Astrocyte of the cerebellum (primary cell): Measurements from ENCODE around the gene NELFCD.

Source experiments
- DNase-seq: peaks from one replicate; pipeline ENCODE4 v3.0.0-alpha.2; 2011; ENCODE audit warnings: low read depth
- H3K4me3 ChIP-seq: 2 replicates; pipeline ENCODE4 v1.5.1; 2011; ENCODE audit warnings: mild to moderate bottlenecking, low read depth, low read length, moderate library complexity
- CTCF ChIP-seq: IDR thresholded peaks from 2 replicates; pipeline ENCODE4 v1.5.1; 2012; ENCODE audit warnings: low read length, low read depth, moderate library complexity, mild to moderate bottlenecking; ENCODE audit errors: missing control alignments
- in situ Hi-C: cut with HindIII; loops from 2 replicates; pipeline ENCODE4 v1.10.0; 2017; ENCODE audit warnings: low sequenced_read_pairs

Gene NELFCD

GRCh38 chr20:59023616-59024015 lies 42.6 kb downstream of the NELFCD start:
- no peak overlapping the region for H3K4me3 ChIP-seq
- DNase-seq = no peak
- in situ Hi-C loops = no loop called here
- TF ChIP-seq CTCF = no peak

- no peak for TF ChIP-seq CTCF
- H3K4me3 ChIP-seq = no peak overlapping the region
- in situ Hi-C loops = no loop called here
- DNase-seq = no peak
Observed at GRCh38 chr20:59024111-59024530, 43.1 kb downstream of the NELFCD start.

GRCh38 chr20:59025086-59025485 lies 44.0 kb downstream of the NELFCD start:
- TF ChIP-seq CTCF = no peak
- DNase-seq = no peak
- in situ Hi-C loops = no loop called here
- no peak overlapping the region for H3K4me3 ChIP-seq

- TF ChIP-seq CTCF = no peak
- H3K4me3 ChIP-seq = no peak overlapping the region
- in situ Hi-C loops = no loop called here
- no peak for DNase-seq
Observed at GRCh38 chr20:59025511-59025910, 44.5 kb downstream of the NELFCD start.

- no peak for DNase-seq
- TF ChIP-seq CTCF = no peak
- in situ Hi-C loops = no loop called here
- H3K4me3 ChIP-seq = peak overlapping the region; percentile 12
Observed at GRCh38 chr20:59026904-59027740, 46.1 kb downstream of the NELFCD start.

GRCh38 chr20:59027741-59028320 lies 46.8 kb downstream of the NELFCD start:
- DNase-seq = peak; percentile 80
- TF ChIP-seq CTCF = no peak
- peak overlapping the region; percentile 12 for H3K4me3 ChIP-seq
- in situ Hi-C loops = no loop called here
